Mesenteric fat pad (tissue), 1 donor: ENCODE results near the gene DDX60. TPM values are rescaled to one million over a fixed set of nuclear protein-coding genes. Genes with fewer than 3 reads are reported as not detected.
"Not testable (repeated sequence)": the region's sequence is repeated elsewhere in the genome, so short reads cannot be mapped to it uniquely, and the experiment has no call there.

ENCODE experiments used
- DNase-seq: peaks from one replicate; pipeline ENCODE4 v3.0.0-alpha.2; 2020; ENCODE audit warnings: low spot score
- long read RNA-seq: library from polyadenylated mRNA; unstranded; transcript quantifications from one replicate; pipeline ENCODE4 v2.0.0, GENCODE V29; 2020
- total RNA-seq: library from RNA; stranded (reverse); fragmentation: NEBNext Ultra II Directional; extraction: Animal tissue kit (Norgen Biotek cat#: 25700); gene quantifications from one replicate; pipeline ENCODE4 v1.2.1, GENCODE V29; 2021
- donor health status: DM: yes; HTN: yes; CAD: no.

The DDX60 gene
- 12.5 TPM for total RNA-seq
- long read RNA-seq, partial matches to known transcripts, result 7 of 10 reads
- long read RNA-seq, other reads (novel, unspliced or antisense), result 3 of 10 reads

- peak; percentile 93 for DNase-seq
Measured at GRCh38 chr4:168318266-168318895, at the start of gene DDX60. Gene DDX60 (minus strand): TSS chr4:168318752. CDS start chr4:168311259, 7,493 bp downstream.

GRCh38 chr4:168367065-168367464 is 48.5 kb upstream of the DDX60 start:
- DNase-seq, result no peak

GRCh38 chr4:168362025-168362401 is 43.5 kb upstream of the DDX60 start:
- no peak for DNase-seq

GRCh38 chr4:168361365-168362024 is 42.9 kb upstream of the DDX60 start:
- no peak for DNase-seq

- DNase-seq, result no peak
Measured at GRCh38 chr4:168360271-168360670, 41.7 kb upstream of the DDX60 start.

- DNase-seq, result no peak
Measured at GRCh38 chr4:168357941-168358340, 39.4 kb upstream of the DDX60 start.

- DNase-seq, result no peak
Measured at GRCh38 chr4:168353746-168354145, 35.2 kb upstream of the DDX60 start.

- no peak for DNase-seq
Measured at GRCh38 chr4:168337550-168337940, 19.0 kb upstream of the DDX60 start.

- DNase-seq, result no peak
Measured at GRCh38 chr4:168336837-168337549, 18.4 kb upstream of the DDX60 start.

GRCh38 chr4:168335621-168336020 is 17.1 kb upstream of the DDX60 start:
- no peak for DNase-seq

- no peak for DNase-seq
Measured at GRCh38 chr4:168334053-168334452, 15.5 kb upstream of the DDX60 start.

GRCh38 chr4:168330575-168330974 is 12.0 kb upstream of the DDX60 start:
- DNase-seq, result not testable (repeated sequence)

GRCh38 chr4:168325591-168325990 is 7.0 kb upstream of the DDX60 start:
- no peak for DNase-seq

GRCh38 chr4:168321006-168321405 is 2.5 kb upstream of the DDX60 start:
- no peak for DNase-seq

GRCh38 chr4:168319486-168320019 is 1.0 kb upstream of the DDX60 start:
- no peak for DNase-seq

GRCh38 chr4:168317621-168318020 is 931 bp downstream of the DDX60 start:
- DNase-seq, result no peak

GRCh38 chr4:168309781-168310180 is 8.8 kb downstream of the DDX60 start:
- DNase-seq, result no peak

- no peak for DNase-seq
Measured at GRCh38 chr4:168308912-168309311, 9.6 kb downstream of the DDX60 start.

- DNase-seq, result no peak
Measured at GRCh38 chr4:168306476-168306875, 12.1 kb downstream of the DDX60 start.

- no peak for DNase-seq
Measured at GRCh38 chr4:168304744-168305459, 13.7 kb downstream of the DDX60 start.

GRCh38 chr4:168303430-168303829 is 15.1 kb downstream of the DDX60 start:
- DNase-seq, result not testable (repeated sequence)
